ENCODE measurements around the gene CAMK2D.

DNA sequence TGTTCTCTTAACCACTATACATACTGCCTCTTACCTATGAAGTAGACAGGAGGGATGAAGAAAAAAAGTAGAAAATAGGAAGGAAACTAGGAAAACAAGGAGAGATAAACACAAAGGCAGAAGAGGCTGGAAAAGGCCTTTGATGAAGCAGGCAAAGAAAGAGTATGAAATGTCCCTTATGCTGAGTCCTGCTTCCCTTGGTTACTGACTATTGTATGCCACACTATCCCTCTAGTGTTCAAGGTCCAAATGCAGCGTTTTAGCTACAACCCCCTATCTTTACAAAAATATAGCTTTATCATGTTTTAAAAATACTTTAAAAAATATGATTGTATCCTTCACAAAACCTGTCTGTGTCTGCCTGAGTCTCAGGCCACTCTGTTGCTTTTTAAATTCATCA lies 233.1 kb downstream of the CAMK2D start:
- TF ChIP-seq, protein P1, sequence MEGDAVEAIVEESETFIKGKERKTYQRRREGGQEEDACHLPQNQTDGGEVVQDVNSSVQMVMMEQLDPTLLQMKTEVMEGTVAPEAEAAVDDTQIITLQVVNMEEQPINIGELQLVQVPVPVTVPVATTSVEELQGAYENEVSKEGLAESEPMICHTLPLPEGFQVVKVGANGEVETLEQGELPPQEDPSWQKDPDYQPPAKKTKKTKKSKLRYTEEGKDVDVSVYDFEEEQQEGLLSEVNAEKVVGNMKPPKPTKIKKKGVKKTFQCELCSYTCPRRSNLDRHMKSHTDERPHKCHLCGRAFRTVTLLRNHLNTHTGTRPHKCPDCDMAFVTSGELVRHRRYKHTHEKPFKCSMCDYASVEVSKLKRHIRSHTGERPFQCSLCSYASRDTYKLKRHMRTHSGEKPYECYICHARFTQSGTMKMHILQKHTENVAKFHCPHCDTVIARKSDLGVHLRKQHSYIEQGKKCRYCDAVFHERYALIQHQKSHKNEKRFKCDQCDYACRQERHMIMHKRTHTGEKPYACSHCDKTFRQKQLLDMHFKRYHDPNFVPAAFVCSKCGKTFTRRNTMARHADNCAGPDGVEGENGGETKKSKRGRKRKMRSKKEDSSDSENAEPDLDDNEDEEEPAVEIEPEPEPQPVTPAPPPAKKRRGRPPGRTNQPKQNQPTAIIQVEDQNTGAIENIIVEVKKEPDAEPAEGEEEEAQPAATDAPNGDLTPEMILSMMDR (IDR thresholded peaks at IDR 0.05): no peak
- TF ChIP-seq POLR2AphosphoS5 (IDR thresholded peaks at IDR 0.05; ENCODE audit: low read depth, low read length) (no peak), TCF7L2 (IDR thresholded peaks at IDR 0.05; ENCODE audit: low read depth, low read length) (no peak), SIN3A (IDR thresholded peaks at IDR 0.05; ENCODE audit: borderline replicate concordance, insufficient read depth, low read depth, low read length) (no peak)
- TF ChIP-seq, protein P2, sequence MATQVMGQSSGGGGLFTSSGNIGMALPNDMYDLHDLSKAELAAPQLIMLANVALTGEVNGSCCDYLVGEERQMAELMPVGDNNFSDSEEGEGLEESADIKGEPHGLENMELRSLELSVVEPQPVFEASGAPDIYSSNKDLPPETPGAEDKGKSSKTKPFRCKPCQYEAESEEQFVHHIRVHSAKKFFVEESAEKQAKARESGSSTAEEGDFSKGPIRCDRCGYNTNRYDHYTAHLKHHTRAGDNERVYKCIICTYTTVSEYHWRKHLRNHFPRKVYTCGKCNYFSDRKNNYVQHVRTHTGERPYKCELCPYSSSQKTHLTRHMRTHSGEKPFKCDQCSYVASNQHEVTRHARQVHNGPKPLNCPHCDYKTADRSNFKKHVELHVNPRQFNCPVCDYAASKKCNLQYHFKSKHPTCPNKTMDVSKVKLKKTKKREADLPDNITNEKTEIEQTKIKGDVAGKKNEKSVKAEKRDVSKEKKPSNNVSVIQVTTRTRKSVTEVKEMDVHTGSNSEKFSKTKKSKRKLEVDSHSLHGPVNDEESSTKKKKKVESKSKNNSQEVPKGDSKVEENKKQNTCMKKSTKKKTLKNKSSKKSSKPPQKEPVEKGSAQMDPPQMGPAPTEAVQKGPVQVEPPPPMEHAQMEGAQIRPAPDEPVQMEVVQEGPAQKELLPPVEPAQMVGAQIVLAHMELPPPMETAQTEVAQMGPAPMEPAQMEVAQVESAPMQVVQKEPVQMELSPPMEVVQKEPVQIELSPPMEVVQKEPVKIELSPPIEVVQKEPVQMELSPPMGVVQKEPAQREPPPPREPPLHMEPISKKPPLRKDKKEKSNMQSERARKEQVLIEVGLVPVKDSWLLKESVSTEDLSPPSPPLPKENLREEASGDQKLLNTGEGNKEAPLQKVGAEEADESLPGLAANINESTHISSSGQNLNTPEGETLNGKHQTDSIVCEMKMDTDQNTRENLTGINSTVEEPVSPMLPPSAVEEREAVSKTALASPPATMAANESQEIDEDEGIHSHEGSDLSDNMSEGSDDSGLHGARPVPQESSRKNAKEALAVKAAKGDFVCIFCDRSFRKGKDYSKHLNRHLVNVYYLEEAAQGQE (IDR thresholded peaks at IDR 0.05; ENCODE audit: insufficient read depth in 1 of 2, low read depth in 2 of 2, low read length in 1 of 2): no peak
